GM18499 (cell line): ENCODE measurements around the gene CCDC69.

Experiments
- ATAC-seq: cut with Tn5 transposase; IDR thresholded peaks from one replicate; pipeline ENCODE4 v1.9.1; 2021; ENCODE audit warnings: moderate number of reproducible peaks; ENCODE audit not compliant: insufficient read depth, unreplicated experiment

CCDC69 gene

DNA sequence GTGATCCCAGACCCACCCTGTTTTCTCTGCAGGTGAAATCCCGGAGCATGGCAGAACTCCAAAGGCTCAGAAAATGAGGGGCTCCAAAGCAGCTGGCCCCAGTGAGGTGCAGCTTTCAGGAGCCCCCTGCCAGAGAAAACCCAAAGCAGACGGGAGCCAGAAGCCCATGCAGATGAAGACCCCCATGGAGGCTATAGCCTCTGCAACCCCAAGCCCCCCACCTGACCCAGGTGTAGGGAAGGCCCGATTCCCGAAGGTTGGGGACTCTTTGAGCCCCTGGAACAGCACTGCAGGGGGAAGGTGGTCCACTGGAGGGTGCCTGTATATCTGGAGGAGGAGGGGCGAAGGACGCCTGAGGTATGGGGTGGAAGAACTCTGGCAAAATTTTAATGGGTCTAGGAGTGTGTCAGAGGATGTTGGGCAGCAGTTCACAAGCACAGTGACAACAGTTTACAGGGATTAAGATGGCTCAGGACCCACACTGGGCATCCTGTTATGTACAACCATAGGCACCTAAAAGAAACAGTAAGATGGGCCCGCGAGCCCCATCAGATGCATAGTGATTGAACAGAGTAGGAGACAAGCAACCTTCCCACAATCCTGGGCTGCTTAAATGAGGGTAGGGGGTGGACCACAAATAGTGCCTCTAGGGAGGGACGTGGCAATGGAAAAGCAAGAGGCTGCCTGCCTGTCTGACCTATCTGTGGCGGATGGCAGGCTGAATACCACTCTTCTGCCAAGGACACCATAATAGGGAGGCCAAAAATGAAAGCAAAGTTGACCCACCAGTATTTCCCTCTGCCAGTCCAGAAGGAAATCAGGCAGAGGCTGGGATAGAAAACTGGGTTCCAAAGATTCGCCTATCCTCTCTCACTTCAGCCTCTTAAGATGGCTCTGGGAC, 49.9 kb downstream of the CCDC69 start:
- no peak for ATAC-seq

DNA sequence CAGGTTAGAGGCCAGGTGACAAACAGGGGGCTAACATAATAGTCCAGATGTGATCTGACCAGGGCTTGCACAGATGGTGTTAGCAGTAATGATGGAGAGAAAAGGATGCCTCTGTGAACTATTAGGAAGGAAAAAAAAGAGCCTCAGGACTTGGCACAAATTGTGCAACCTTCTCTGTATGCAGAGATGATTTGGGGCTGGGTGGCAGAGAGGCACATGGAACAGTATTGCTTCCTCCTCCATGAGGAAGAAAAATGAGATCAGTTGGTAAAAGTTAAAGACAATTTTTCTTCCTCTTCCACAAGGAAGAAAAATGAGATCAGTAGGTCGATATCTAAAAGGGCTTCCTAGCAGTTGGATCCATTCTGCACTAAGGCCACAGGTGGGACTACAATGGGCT, 52.4 kb downstream of the CCDC69 start:
- ATAC-seq: no peak

DNA sequence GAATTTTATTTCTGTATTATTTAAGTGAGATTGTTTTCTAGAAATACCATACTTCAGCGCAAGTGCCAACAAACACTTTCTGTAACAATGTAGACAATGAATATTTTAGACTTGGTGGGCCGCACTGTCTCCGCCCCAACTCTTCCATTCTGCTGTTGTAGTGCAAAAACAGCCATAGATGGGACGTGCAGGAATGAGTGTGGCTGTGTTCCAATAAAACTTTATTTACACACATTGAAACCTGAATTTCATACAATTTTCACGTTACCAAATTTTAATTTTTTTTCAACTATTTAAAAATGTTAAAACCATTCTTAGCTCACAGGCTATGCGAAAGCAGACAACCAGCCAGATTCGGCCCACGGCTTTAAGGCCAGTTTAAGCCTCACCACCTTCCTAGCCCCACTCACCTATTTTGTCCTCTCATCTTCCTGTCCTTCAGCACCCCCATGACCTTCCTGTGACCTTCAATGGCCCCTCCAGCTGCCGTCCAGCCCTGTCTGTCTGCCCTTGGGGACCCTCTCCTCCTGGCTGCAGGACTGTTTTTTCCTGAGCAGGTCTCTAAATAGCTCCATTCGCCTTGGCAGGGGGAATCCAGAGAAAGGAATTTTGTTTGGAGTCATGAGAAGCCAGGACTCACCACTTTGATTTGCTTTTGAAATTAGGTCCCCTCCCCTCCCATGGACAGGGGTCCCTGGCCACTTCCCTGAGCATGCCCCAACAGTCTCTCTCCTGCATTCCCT, 55.1 kb downstream of the CCDC69 start:
- no peak for ATAC-seq

DNA sequence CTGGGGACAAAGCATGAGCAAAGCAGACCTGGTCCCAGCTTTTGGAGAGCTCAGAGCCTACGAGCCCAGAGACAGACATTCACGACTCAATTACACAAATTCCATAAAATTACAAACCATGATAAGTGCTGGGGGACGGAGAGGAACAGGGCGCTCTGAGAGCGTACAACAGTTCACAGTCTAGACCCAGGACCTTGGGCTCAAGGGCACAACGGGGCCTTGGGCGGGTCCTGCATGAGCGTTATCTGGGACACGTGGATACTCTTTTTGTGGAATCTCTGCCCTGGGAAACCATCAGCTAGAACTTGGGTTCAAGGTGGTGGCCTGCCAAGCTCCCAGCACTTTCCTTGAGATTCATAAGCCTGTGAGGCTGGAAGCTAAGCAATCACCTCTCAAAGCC, 56.9 kb downstream of the CCDC69 start:
- ATAC-seq: no peak

DNA sequence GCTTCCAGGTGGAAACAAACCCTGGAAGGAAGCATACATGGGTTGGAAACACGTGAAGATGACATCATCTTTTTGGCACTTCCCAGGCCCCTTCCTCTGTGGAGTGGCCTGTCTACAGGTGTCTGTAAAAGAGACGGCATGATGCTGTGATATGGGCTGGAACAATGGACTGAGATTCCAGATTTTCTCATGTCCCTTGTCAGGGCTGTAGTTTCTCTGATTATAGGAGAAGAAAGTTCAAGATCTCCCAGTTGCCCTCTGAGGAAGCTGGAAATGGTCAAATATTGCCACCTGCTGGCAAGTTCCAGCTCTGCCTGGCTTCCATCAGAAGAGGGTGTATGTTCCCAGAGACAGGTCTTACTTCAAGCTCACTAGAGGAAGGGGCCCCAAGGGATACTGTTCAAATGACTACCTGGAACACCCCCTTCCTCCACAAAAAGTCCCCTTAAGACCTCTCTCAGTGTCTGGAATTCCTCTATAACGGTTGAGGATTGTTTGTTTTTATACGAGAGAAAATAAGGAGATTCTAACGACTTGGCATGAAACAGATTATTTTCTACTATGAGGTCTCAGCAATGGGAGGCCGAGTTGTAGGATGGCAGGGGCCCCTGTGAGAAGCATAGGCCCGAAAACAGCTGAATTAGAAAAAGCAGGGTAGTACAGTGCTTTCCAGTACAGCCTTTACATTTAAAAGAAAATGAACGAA, 59.1 kb downstream of the CCDC69 start:
- ATAC-seq: no peak

DNA sequence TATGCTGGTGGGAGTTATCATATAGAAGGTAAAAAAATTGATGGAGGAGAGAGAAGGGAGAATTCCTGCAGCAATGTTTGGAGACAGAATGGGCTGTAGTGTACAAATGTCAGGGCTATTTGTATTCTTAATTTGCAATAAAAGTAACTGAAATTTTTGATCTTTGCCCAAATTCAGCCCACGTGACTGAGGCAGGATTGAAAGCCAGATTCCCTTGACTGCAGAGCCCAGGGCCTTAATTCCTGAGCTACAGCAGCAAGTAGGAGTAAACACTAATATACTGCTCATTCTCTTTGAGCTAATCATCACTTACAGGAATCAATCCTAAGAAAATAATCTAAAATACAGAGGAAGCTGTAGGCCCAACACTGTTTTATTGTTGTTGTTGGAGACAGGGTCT, 61.1 kb downstream of the CCDC69 start:
- no peak for ATAC-seq

DNA sequence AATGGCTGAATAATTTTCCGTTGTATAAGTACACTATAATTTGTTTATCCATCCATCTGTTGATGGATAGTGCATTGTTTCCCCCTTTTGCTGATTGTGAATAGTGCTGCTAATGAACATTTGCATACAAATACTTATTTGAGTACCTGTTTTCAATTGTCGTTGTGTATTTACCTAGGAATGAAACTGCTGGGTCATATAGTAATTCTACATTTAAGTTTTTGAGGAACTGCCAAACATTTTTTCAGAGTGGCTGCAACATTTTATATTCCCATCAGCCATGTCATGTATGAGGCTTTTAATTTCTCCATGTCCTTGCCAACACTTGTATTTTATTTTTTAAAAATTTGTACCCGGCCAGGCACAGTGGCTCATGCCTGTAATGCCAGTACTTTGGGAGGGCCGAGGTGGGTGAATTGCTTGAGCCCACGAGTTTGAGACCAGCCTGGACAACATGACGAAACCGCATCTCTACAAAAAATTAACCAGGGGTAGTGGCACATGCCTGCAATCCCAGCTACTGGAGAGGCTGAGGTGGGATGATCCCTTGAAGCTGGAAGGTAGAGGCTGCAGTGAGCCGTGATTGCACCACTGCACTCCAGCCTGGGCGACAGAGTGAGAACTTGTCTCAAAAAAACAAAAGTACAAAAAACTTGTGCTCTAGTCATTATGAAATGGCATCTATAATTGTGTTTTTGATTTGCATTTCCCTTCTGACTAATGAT, 64.1 kb downstream of the CCDC69 start:
- no peak for ATAC-seq

DNA sequence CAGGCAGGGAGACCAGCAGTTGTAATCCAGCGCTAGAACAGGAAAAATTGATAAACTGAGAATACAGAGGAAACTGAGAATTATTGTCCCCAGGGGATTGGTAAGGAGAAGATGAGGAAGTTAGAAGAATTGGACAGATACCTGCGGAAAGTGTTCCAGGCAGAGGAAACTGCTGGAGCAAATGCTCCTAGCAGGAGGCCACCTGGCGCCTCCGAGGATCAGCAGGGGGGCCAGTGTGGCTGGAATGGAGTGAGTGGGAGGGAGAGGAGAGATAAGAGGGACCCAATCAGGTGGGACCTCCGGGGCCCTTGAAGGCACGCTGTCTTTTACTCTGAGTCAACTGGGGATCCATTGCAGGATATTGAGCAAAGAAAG, 65.6 kb downstream of the CCDC69 start:
- no peak for ATAC-seq

DNA sequence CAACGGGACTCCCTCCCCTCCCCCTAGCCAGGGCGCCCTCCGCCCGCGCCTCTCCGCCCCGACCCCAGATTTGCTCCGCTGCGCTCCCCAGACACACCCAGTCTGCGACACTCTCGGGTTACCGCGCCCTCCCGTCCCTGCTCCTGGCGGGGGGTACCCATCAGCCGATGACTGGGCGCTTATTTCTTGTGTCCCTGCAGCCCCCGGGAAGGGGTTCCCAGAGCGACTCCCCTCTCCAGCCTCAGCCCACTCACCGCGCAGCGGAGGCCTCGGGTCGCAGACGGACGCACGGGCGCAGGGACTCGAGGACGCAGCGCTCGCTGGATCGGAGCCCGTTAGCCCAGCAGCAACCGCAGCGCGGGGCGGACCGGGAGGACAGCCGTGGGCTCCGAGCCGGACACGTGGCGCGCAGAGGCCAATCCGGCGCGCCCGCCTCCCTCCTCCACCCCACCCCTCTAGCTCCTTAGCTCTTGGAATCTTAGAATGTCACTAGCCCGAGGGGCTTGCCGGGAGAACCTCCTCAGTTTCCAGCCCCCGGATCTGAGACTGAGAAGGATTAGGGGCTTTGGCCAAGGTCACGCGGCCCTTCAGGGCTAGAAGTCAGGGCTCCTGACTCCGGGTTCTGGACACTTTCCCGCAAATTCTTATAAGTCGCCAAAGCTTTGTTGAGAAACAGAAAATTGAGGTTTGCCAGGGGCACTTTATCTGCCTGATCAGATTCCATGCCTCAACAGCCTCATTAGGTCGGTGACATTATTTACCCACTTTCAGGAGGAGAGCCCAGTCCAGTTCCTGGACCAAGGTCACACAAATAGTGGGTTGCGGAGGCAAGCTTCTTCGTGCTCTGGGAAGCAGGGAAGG, 66.2 kb downstream of the CCDC69 start, which contains the start of gene ANXA6:
Gene ANXA6 (minus strand): TSS at position 354 of the 861 bp plus-strand sequence. CDS start 9,878 bp downstream, outside the sequence.
- ATAC-seq: no peak

DNA sequence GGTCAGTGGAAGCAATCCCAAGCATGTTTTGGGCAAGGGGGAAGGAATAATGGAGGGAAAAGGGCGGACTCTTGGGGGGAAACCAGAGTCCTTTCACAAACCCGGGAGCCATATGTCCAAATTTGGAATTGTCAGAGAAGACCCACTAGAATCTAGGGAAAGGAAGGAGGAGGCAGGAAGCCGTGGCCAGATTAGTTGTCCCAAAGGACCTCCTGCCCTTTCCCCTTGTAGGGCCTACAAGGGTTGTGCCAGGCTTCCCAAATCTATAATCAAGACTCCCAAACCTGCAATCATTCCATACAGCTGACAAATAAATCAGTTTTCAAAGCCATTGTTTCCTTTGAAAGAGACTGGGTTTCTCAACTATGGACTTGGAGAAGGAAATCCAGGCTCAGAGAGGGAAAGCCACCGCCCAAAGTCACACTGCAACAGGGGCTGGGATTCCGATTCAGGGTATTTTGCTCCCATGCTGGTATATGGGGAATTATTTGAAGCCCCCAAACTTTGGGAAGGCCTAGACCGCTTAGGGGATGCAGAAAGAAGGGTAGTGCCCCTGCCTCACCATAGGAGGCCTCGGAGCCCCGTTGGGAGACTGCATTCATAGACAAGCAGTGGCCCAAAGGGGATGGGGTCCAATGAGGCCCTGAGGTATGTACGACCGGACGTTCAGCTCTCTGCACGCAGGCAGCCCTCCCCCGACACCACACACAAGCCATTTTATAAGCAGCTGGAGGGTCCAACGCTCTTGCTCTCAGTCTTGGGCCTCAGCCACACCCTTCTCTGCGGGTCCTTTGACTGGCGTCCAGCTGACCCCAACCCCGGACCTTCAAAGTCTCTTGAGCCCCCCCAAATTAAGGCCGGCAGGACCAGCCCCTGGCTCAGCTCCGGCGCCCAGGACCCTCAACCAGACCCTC, 67.1 kb downstream of the CCDC69 start:
- ATAC-seq: no peak

DNA sequence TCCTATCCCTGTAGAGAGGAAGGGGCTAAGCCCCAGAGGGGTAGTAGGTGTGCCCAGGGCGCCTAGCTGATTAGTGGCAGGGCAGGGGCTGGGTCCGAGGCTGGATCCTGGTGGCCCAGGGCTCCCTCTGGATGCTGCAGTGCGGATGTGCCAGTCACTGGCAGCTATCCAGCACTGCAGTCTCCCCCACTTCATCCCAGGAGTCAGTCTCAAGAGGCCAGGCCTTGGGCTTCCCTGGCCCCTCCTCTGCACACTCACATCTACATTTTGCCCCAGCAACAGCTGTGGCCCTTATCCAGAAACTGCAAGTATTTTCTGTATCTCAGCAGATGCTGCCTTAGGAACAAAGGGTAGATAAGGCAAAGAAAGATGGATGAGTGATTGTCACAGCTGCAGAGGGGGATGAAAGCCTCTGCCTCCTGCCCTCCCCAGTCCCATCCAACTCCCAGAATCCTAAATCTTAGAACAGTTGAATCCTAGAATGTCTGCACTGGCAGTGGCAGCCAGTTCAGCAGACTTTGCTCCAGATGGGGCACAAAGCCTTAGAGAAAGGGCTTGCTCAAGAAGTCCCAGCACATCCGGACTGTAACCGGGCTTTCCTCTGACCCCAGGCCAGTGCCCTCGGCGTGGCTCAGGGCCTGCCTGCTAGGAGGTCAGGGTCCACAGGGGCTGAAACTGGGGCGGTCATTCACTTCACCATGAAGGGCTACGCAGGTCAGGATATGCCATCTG, 68.0 kb downstream of the CCDC69 start:
- ATAC-seq: no peak

DNA sequence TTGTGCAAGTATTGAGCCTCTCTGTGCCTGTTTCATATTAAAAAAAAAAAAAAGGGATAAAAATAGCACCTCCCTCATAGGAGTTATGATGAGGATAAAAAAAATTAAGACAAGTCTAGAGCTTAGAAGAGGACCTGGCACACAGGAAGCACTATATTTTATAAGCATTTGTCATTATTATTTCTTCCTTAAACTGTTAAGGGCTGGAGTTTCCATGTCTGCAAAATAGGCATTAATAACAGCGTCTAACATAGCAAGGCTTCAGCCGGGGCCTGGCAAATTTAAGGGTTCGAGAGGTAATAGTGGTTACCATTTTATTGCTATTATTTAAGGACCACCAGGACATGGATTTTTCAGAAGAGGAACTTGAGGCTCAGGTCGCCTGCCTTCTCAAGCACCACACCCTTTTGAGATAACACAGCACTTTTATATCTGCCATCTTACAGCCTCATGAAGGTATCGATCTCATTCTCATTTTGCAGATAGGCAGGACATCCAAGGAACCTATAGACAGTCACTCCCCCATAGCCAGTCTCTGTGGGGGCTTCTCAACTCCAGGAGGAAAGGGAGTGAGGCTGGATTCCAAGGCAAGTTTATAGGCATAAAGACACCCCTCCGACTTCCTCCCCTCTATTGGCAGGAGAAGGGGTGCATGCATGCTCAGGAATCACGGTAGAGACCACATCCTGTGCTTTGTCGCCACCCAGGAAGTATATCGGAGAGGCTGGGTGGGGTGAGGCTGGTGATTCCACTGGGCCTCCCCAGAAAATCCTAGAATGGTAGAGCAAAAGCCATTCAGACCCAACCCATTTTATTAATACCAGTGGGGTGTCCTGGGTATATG, 68.7 kb downstream of the CCDC69 start:
- ATAC-seq: no peak

DNA sequence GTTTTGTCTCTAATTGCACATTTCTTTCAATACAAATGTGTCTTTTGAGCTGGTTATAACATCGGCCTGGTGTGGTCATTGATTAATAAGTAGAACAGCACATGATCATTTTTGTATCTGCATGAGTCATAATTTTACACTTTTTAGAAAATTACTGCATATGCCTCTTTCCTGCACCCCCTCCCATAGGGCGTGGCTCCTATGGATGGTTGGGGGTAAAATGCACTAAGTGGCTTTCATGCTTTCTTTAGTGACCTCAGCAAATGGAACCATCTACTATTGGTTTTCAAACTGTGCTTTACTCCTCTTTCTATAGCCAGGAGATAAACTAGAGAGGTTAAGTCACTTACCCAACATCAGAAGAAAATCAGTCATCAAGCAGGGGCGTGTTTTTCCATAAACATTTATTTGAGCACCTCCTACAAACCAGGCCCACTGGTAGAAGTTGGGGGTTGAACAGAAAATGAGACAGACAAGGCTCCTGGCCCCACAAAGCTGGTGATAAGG, 70.1 kb downstream of the CCDC69 start:
- ATAC-seq: no peak

DNA sequence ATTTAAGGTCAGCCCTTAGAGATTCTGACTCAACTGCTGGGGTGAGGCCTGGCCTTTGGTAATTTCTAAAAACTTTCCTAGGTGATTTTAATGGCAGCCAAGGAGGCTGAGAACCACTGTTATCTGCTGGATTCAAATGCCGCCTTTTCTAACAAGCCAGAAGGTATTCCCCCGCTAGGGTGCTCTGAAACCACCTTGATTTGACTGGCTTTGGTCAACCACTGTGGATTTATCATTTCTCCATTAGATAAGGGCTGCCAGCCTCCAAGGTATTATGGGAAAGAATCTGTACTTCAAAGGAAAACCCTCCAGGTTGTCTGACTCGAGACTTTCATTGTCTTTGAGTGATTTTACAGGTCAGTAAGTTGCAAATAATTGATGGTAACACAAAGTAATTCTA, 70.6 kb downstream of the CCDC69 start:
- ATAC-seq: no peak

DNA sequence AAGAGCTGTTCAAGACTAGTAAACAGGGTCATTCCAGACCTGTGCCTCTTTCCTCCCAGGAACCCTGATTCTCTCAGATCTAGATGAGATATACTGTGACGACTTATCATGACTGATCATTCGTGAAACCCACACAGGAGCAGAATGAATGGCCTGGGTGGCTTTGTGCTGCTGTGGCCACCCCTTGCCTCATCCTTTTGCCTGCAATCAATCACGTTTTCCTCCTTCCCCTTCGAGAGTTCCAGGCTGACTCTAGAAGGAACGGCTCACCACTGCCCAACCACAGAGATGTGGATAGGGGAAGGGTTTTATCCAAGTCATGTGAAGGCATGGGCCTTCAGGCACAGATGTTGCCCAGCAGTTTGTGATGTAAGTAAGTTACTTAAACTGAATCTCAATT, 72.1 kb downstream of the CCDC69 start:
- ATAC-seq: peak; percentile 35

DNA sequence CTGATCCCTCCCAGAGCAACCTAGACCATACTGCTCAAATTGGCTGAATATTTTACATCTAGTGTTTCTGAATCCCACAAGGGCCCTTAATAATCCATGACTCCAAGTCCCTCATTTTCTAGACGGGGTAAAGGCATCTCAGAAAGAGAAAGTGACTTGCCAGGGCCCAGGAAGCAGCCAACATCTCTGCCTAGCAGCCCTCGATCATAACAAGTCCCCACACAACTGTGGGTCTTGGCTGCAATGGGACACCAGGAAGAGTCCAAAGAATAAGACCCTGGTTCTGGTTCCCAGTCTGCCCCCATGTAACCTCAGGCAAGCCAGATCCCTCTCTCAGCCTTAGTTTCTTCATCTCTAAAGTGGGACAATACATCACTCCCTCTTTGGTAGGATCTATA, 72.6 kb downstream of the CCDC69 start:
- no peak for ATAC-seq
